Glutamatergic neuron (in vitro differentiated cells): ENCODE results near the gene TRIM9. TPM values are rescaled to one million over a fixed set of nuclear protein-coding genes. Genes with fewer than 3 reads are reported as not detected.

Source experiments
- DNase-seq: peaks from one replicate; pipeline ENCODE4 v3.0.0; 2022
- H3K27ac Mint-ChIP-seq: one replicate; pipeline ENCODE4 v1.8.0; 2020; ENCODE audit warnings: mild to moderate bottlenecking, mixed read lengths, inconsistent platforms; ENCODE audit not compliant: unreplicated experiment
- H3K27me3 Mint-ChIP-seq: one replicate; pipeline ENCODE4 v1.8.0; 2020; ENCODE audit warnings: mild to moderate bottlenecking, moderate library complexity, mixed read lengths, inconsistent platforms; ENCODE audit not compliant: unreplicated experiment
- H3K36me3 Mint-ChIP-seq: one replicate; pipeline ENCODE4 v1.8.0; 2020; ENCODE audit warnings: mild to moderate bottlenecking, mixed read lengths, inconsistent platforms; ENCODE audit not compliant: unreplicated experiment
- H3K4me1 Mint-ChIP-seq: one replicate; pipeline ENCODE4 v1.8.0; 2020; ENCODE audit warnings: mild to moderate bottlenecking, low read depth, mixed read lengths, inconsistent platforms; ENCODE audit not compliant: unreplicated experiment
- H3K4me3 Mint-ChIP-seq: one replicate; pipeline ENCODE4 v1.8.0; 2020; ENCODE audit warnings: mild to moderate bottlenecking, mixed read lengths, inconsistent platforms; ENCODE audit not compliant: unreplicated experiment
- H3K9me3 Mint-ChIP-seq: one replicate; pipeline ENCODE4 v1.8.0; 2020; ENCODE audit warnings: mild to moderate bottlenecking, moderate library complexity, mixed read lengths, inconsistent platforms; ENCODE audit not compliant: unreplicated experiment
- total RNA-seq: library from RNA; stranded (reverse); fragmentation: NEBNext Ultra II Directional; extraction: Animal tissue kit (Norgen Biotek cat#: 25700); gene quantifications from one replicate; pipeline ENCODE4 v1.2.1, GENCODE V29; 2021; ENCODE audit not compliant: unreplicated experiment
- TF ChIP-seq, protein P1 (sequence below): fragments of 200-600 bp; sonication (generic); IDR thresholded peaks from one replicate; pipeline ENCODE4 v1.5.0; 2021; ENCODE audit not compliant: partially characterized antibody, unreplicated experiment

Gene TRIM9
- total RNA-seq, 1 donor from 2014 or later: 11.9 TPM

GRCh38 chr14:50970886-50971781 is 123.8 kb downstream of the TRIM9 start:
- Mint-ChIP-seq H3K4me1 (no peaks in the 10 kb centered on the region), H3K36me3 (no peaks in the 10 kb centered on the region), H3K27ac (no peak overlapping the region), H3K4me3 (no peak overlapping the region), H3K27me3 (peaks cover 5% of the 10 kb centered on the region), H3K9me3 (no peaks in the 10 kb centered on the region)
- no peak for DNase-seq
- TF ChIP-seq, protein P1, sequence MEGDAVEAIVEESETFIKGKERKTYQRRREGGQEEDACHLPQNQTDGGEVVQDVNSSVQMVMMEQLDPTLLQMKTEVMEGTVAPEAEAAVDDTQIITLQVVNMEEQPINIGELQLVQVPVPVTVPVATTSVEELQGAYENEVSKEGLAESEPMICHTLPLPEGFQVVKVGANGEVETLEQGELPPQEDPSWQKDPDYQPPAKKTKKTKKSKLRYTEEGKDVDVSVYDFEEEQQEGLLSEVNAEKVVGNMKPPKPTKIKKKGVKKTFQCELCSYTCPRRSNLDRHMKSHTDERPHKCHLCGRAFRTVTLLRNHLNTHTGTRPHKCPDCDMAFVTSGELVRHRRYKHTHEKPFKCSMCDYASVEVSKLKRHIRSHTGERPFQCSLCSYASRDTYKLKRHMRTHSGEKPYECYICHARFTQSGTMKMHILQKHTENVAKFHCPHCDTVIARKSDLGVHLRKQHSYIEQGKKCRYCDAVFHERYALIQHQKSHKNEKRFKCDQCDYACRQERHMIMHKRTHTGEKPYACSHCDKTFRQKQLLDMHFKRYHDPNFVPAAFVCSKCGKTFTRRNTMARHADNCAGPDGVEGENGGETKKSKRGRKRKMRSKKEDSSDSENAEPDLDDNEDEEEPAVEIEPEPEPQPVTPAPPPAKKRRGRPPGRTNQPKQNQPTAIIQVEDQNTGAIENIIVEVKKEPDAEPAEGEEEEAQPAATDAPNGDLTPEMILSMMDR: no peak

DNA sequence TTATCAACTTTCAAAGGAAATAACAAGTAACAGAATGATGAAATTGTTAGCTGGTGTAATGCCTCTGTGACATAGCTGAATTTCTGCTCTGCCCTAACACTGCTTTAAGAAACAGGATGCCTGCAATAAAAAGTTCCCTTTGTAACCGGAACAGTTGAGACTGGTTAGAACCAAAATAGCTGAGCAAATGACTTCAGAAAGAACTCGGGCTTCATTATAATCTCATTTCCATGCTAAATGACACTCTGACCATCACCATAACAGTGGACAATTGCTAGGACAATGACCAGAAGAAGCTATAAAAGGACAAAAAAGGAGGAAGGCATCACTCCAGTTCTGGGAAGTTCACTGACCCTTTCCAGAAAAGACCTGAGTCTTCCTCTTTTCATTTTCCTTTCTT is 127.1 kb downstream of the TRIM9 start:
- no peak overlapping the region for H3K27ac Mint-ChIP-seq
- peaks cover 5% of the 10 kb centered on the region for H3K27me3 Mint-ChIP-seq

DNA sequence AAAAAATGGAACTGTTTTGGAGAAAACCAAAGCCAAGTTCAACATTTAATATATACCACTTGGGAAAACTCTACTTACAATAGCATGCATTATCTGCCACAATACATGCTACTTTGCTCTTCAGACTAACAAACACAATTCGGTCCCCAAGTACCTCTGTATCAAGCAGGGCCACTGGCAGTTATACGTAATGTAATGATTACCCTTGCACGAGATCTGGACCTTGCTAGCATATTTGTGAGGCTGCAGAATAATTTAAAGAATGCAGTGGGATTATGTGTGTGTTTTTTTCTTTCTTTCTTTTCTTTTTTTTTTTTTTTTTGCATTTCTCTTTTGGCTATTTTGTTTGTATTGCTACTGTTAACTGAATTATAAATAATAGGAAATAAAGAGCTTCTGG is 127.8 kb downstream of the TRIM9 start:
- peaks cover 6% of the 10 kb centered on the region for H3K9me3 Mint-ChIP-seq
- no peak for DNase-seq
- no peak overlapping the region for H3K4me3 Mint-ChIP-seq
- peaks cover 3% of the 10 kb centered on the region for H3K27me3 Mint-ChIP-seq
- TF ChIP-seq, protein P1: no peak
- no peak overlapping the region for H3K27ac Mint-ChIP-seq
- H3K4me1 Mint-ChIP-seq: no peaks in the 10 kb centered on the region
- H3K36me3 Mint-ChIP-seq: no peaks in the 10 kb centered on the region

More for the DNA sequence above, 127.1 kb downstream of the TRIM9 start:
- Mint-ChIP-seq H3K36me3 (no peaks in the 10 kb centered on the region), H3K9me3 (peaks cover 6% of the 10 kb centered on the region), H3K4me1 (no peaks in the 10 kb centered on the region), H3K4me3 (no peak overlapping the region)
- TF ChIP-seq, protein P1: no peak
- no peak for DNase-seq

GRCh38 chr14:50964683-50965390 is 130.1 kb downstream of the TRIM9 start:
- H3K9me3 Mint-ChIP-seq: peaks cover 6% of the 10 kb centered on the region
- no peaks in the 10 kb centered on the region for H3K4me1 Mint-ChIP-seq
- no peaks in the 10 kb centered on the region for H3K36me3 Mint-ChIP-seq
- no peak overlapping the region for H3K4me3 Mint-ChIP-seq
- no peak overlapping the region for H3K27ac Mint-ChIP-seq
- H3K27me3 Mint-ChIP-seq: peaks cover 1% of the 10 kb centered on the region
- no peak for DNase-seq
- TF ChIP-seq, protein P1: no peak

DNA sequence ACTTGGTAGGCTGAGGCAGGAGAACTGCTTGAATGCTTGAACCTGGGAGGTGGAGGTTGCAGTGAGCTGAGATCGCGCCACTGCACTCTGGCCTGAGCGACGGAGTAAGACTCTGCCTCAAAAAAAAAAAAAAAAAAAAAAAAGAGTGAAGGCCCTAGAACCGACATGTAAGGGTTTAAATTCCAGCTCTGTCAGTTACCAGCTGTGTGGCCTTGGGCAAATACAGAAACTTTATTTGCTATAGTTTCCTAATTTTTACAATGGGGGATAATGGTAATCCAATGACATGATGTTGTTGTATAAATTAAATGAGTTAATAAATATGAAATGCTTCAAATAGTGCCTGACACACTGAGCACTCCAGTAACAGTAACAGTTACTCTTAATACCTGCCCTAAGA is 131.0 kb downstream of the TRIM9 start:
- Mint-ChIP-seq H3K27ac (no peak overlapping the region), H3K4me3 (no peak overlapping the region), H3K27me3 (peaks cover 1% of the 10 kb centered on the region), H3K4me1 (no peaks in the 10 kb centered on the region), H3K36me3 (no peaks in the 10 kb centered on the region), H3K9me3 (peaks cover 6% of the 10 kb centered on the region)
- TF ChIP-seq, protein P1: no peak
- no peak for DNase-seq
